HCEC 1CT (cell line): ENCODE data around the gene VAX1.
"Not testable (repeated sequence)": the region's sequence is repeated elsewhere in the genome, so short reads cannot be mapped to it uniquely, and the experiment has no call there.

Source experiments
- DNase-seq: peaks from one replicate; pipeline ENCODE4 v3.0.0-alpha.2; 2017

Gene VAX1, protein sequence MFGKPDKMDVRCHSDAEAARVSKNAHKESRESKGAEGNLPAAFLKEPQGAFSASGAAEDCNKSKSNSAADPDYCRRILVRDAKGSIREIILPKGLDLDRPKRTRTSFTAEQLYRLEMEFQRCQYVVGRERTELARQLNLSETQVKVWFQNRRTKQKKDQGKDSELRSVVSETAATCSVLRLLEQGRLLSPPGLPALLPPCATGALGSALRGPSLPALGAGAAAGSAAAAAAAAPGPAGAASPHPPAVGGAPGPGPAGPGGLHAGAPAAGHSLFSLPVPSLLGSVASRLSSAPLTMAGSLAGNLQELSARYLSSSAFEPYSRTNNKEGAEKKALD

GRCh38 chr10:117137911-117138642 lies at the start of gene VAX1:
Gene VAX1, minus strand, starts transcription at chr10:117138270. Its CDS starts 214 bp downstream, at chr10:117138056.
- DNase-seq: no peak

GRCh38 chr10:117186832-117187615 lies 49.0 kb upstream of the VAX1 start:
- DNase-seq: peak; percentile 60

DNA sequence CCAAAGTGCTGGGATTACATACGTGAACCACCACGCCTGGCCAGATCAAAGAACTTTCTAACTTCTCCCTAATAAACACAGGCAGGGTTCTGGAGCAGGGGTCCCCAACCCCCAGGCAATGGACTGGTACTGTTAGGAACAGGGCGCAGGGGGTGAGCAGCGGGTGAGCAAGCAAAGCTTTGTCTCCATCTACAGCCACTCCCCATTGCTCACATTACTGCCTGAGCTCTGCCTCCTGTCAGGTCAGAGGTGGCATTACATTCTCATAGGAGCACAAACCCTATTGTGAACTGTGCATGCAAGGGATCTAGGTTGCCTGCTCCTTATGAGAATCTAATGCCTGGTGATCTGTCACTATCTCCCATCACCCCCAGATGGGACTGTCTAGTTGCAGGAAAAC lies 47.7 kb upstream of the VAX1 start:
- not testable (repeated sequence) for DNase-seq

GRCh38 chr10:117184821-117185220 lies 46.8 kb upstream of the VAX1 start:
- DNase-seq: no peak

- no peak for DNase-seq
These were observed 46.2 kb upstream of the VAX1 start for GRCh38 chr10:117184296-117184695.

DNA sequence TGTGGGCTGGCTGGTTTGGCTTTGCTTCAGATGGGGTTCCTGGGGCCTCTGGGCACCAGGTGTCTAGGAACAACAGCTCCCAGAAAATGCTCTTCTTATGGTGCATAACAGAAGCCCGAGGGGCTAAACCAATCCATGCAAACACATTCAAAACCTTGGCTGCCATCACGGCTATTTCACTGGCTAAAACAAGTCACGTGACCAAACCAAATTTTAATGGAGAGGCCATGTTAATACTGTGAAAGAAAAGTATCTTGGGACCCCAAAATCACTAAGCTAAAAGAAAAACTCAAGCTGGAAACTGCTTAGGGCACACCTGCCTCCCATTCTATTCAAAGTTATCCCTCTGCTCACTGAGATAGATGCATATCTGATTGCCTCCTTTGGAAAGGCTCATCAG lies 40.1 kb upstream of the VAX1 start:
- no peak for DNase-seq

GRCh38 chr10:117175901-117176534 lies 37.9 kb upstream of the VAX1 start:
- peak; percentile 66 for DNase-seq

GRCh38 chr10:117175215-117175900 lies 37.3 kb upstream of the VAX1 start:
- DNase-seq: no peak

GRCh38 chr10:117174439-117175214 lies 36.6 kb upstream of the VAX1 start:
- DNase-seq: peak; percentile 42

DNA sequence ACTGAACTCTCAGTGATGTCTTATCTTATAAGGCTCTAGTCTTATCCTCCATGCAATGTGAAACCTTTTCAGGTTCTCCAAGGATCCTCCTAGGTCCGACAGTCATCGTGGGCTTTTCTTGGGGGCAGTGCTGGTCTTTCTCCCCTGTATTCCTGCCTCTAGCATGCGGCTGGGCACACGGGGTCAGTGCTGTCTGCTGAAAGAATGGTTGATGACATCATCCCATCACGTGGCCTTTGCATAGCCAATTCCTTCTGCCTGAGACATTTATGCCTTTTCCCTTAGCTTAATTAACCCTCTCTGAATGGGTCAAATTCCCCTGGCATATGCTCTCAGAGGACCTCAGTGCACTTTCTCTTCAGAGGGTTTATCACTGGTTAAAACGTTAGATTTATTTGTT lies 32.2 kb upstream of the VAX1 start:
- peak; percentile 38 for DNase-seq

GRCh38 chr10:117169480-117169879 lies 31.4 kb upstream of the VAX1 start:
- DNase-seq: no peak

- no peak for DNase-seq
These were observed 30.7 kb upstream of the VAX1 start for GRCh38 chr10:117168729-117169128.

- peak; percentile 34 for DNase-seq
These were observed 30.0 kb upstream of the VAX1 start for GRCh38 chr10:117167789-117168674.

- no peak for DNase-seq
These were observed 29.3 kb upstream of the VAX1 start for GRCh38 chr10:117167346-117167788.

GRCh38 chr10:117166418-117167345 lies 28.6 kb upstream of the VAX1 start:
- DNase-seq: no peak

GRCh38 chr10:117165538-117166417 lies 27.7 kb upstream of the VAX1 start:
- DNase-seq: peak; percentile 43

DNA sequence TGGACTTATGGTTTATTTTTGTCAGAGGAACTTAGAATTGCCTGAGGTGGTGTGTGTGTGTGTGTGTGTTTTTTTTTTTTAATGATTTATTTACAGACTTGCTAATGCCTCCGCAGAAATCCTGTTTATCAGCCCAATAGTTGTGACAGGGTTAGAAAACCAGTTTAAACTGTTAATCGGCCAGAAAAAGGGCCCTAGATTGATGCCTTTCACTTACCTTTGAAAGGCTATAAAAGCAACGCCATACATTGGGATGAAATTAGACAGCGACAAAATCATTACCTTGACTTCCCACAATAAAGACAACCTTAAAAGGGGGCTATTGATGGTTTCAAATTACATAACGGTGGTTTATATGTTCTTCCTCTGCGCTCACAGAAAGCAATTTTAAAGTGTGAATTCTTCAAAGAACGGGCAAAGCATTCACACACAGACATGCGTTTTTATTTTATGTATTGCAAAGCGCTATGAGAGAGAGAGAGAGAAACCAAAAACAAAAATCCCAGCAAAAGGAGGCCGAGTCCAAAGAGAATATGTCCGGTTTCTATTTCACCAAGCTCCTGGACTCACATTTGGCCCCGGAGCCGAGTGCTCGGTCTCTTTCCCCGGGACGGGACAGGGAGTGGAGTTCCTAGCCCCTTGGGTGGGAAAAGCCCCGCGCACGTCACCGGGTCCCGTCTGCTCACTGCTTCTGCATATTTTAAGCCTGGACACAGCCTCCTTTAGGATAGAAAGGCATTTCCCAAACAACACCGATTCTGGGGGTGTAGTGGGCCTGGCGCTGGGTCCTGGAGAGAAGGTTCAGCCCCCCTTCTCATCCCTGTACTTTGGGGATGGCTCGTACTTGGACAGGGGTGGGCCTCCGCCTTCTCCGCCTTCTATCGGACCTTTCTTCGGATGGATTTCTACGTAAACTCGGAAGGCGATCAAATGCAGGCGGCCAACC lies 26.8 kb upstream of the VAX1 start:
- no peak for DNase-seq
